Peyer's patch (tissue), 4 donors: ENCODE results near the gene SNX8. TPM values are rescaled to one million over a fixed set of nuclear protein-coding genes. Genes with fewer than 3 reads are reported as not detected.
A peak's percentile ranks its signal among the peaks of the same experiment; 100 is the strongest.
"Not testable (repeated sequence)": the region's sequence is repeated elsewhere in the genome, so short reads cannot be mapped to it uniquely, and the experiment has no call there.

Source experiments
- DNase-seq, 3 donors: peaks; one replicate each; pipeline ENCODE4 v3.0.0-alpha.2; 2017 to 2019
- H3K27ac ChIP-seq, 4 donors: fragments of 200-600 bp; sonication (generic); one replicate each; pipeline ENCODE4 v1.5.1; 2016 to 2019
- H3K27me3 ChIP-seq, 2 donors: fragments of 200-600 bp; sonication (generic); one replicate each; pipeline ENCODE4 v1.5.1; 2019
- H3K36me3 ChIP-seq, 3 donors: fragments of 200-600 bp; sonication (generic); one replicate each; pipeline ENCODE4 v1.5.1; 2016 to 2019
- H3K4me1 ChIP-seq, 4 donors: fragments of 200-600 bp; sonication (generic); one replicate each; pipeline ENCODE4 v1.5.1; 2016 to 2019
- H3K4me3 ChIP-seq, 4 donors: fragments of 200-600 bp; sonication (generic); 1 replicate in 3 of 4; 2 replicates in 1 of 4; pipeline ENCODE4 v1.5.1; 2016 to 2019; ENCODE audit warnings: mild to moderate bottlenecking in 1 of 4
- H3K9me3 ChIP-seq, 4 donors: fragments of 200-600 bp; sonication (generic); one replicate each; pipeline ENCODE4 v1.5.1; 2016 to 2019; ENCODE audit warnings: mild to moderate bottlenecking in 1 of 4
- POLR2A ChIP-seq, 2 donors: fragments of 450-650 bp; IDR thresholded peaks; one replicate each; pipeline ENCODE4 v1.5.1; 2017; ENCODE audit warnings: antibody characterized with exemption in 2 of 2, mild to moderate bottlenecking in 2 of 2, moderate library complexity in 2 of 2
- total RNA-seq, 4 donors: library from RNA; depleted of rRNA; stranded (reverse); fragments of >200 nt; gene quantifications; one replicate each; pipeline ENCODE4 v1.1.0, GENCODE V29; 2016
- TF ChIP-seq, protein P1 (sequence below), 6 experiments: fragments of 450-650 bp in 4 of 6; fragments of 200-600 bp in 2 of 6; sonication (generic) in 1 of 6; IDR thresholded peaks; one replicate each; pipeline ENCODE4 v1.5.1; 2017 to 2019; ENCODE audit warnings: antibody characterized with exemption in 6 of 6, mild to moderate bottlenecking in 3 of 6, moderate library complexity in 1 of 6

SNX8 gene
- total RNA-seq, 4 donors from 2014 or later, result 10.5 to 38.8 (median 19.2) TPM

GRCh38 chr7:2317556-2318293, 3.5 kb upstream of the SNX8 start:
- Histone ChIP-seq H3K27me3 (no peaks in the 10 kb centered on the region), H3K9me3 (no peaks in the 10 kb centered on the region), H3K36me3 (no peaks in the 10 kb centered on the region), H3K4me3 (no peak overlapping the region), H3K27ac (no peak overlapping the region), H3K4me1 (peaks cover 0 to 13% (median 6%) of the 10 kb centered on the region in 4 donors)
- no peak for DNase-seq
- no peak for TF ChIP-seq POLR2A (IDR thresholded peaks at IDR 0.05)
- TF ChIP-seq, protein P1, sequence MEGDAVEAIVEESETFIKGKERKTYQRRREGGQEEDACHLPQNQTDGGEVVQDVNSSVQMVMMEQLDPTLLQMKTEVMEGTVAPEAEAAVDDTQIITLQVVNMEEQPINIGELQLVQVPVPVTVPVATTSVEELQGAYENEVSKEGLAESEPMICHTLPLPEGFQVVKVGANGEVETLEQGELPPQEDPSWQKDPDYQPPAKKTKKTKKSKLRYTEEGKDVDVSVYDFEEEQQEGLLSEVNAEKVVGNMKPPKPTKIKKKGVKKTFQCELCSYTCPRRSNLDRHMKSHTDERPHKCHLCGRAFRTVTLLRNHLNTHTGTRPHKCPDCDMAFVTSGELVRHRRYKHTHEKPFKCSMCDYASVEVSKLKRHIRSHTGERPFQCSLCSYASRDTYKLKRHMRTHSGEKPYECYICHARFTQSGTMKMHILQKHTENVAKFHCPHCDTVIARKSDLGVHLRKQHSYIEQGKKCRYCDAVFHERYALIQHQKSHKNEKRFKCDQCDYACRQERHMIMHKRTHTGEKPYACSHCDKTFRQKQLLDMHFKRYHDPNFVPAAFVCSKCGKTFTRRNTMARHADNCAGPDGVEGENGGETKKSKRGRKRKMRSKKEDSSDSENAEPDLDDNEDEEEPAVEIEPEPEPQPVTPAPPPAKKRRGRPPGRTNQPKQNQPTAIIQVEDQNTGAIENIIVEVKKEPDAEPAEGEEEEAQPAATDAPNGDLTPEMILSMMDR (IDR thresholded peaks at IDR 0.05), result no peak

GRCh38 chr7:2316578-2316977, 2.3 kb upstream of the SNX8 start:
- TF ChIP-seq, protein P1 (IDR thresholded peaks at IDR 0.05), result no peak
- TF ChIP-seq POLR2A (IDR thresholded peaks at IDR 0.05), result no peak
- no peaks in the 10 kb centered on the region for H3K9me3 ChIP-seq
- H3K36me3 ChIP-seq, result no peaks in the 10 kb centered on the region
- H3K27ac ChIP-seq, result no peak overlapping the region
- DNase-seq, result no peak
- H3K4me3 ChIP-seq, result no peak overlapping the region
- no peaks in the 10 kb centered on the region for H3K27me3 ChIP-seq
- peaks cover 0 to 13% (median 6%) of the 10 kb centered on the region in 4 donors for H3K4me1 ChIP-seq

DNA sequence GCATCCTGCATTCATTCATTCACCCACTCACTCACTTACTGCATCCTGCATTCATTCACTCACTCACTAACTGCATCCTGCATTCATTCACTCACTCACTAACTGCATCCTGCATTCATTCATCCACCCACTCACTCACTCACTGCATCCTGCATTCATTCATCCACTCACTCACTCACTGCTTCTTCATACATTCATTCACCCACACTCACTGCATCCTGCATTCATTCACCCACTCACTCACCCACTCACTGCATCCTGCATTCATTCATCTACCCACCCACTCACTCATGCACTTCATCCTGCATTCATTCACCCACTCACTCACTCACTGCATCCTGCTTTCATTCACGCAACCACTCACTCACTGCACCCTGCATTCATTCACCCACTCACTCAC, 1.5 kb upstream of the SNX8 start:
- Histone ChIP-seq H3K27ac (no peak overlapping the region), H3K4me1 (peaks cover 0 to 13% (median 6%) of the 10 kb centered on the region in 4 donors)

DNA sequence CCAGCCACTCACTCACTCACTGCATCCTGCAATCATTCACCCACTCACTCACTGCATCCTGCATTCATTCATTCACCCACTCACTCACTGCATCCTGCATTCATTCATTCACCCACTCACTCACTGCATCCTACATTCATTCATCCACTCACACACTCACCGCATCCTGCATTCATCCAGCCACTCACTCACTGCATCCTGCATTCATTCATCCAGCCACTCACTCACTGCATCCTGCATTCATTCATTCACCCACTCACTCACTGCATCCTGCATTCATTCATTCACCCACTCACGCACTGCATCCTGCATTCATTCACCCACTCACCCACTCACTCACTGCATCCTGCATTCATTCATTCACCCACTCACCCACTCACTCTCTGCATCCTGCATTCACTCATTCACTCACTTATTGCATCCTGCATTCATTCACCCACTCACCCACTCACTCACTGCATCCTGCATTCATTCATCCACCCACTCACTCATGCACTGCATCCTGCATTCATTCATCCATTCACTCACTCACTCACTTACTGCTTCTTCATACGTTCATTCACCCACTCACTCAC, 802 bp upstream of the SNX8 start:
- Histone ChIP-seq H3K4me3 (peak overlapping the region in 3 of 4 donors; percentile 87 to 94 (median 88)), H3K27ac (peak overlapping the region; percentile 24 to 96 (median 92)), H3K4me1 (peaks cover 0 to 13% (median 6%) of the 10 kb centered on the region in 4 donors)
- not testable (repeated sequence) for DNase-seq, H3K27me3 ChIP-seq, H3K36me3 ChIP-seq, H3K9me3 ChIP-seq

More for the DNA sequence above, 1.5 kb upstream of the SNX8 start:
- no peak for DNase-seq
- Histone ChIP-seq H3K4me3 (no peak overlapping the region), H3K27me3 (no peaks in the 10 kb centered on the region), H3K36me3 (no peaks in the 10 kb centered on the region), H3K9me3 (no peaks in the 10 kb centered on the region)
- TF ChIP-seq, protein P1 (IDR thresholded peaks at IDR 0.05), result no peak
- no peak for TF ChIP-seq POLR2A (IDR thresholded peaks at IDR 0.05)

DNA sequence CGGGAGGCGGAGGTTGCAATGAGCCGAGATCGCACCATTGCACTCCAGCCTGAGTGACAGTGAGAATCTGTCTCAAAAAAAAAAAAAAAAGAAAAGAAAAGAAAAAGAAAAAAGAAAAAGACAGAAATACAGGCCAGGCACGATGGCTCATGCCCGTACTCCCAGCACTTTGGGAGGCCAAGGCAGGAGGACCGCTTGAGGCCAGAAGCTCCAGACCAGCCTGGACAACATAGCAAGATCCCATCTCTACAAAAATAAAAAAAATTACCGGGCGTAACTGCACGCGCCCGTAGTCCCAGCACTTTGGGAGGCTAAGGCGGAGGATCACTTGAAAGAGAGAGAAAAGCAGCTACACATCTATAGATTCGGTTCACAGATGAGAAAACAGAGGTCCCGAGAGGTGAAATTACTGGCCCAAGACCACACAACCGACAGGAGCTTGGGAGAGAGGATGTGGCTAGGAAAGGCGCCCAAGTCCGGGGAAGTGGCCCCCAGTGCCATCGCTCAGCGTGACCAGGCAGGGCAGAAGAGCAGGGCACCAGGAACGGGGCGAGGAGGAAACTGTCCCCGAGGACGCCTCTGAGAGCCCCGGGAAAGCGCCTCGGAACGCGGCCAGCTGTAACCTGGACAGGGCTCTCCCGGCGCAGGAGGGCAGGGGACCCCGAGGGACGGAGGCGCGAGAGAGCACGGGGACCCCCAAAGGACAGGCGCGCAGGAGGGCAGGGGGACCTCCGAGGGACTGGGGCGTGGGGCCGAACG, 612 bp downstream of the SNX8 start:
- DNase-seq, result peak in 2 of 3 donors; percentile 25 to 52
- no peaks in the 10 kb centered on the region for H3K9me3 ChIP-seq
- H3K27ac ChIP-seq, result peak overlapping the region; percentile 88 to 96 (median 92)
- H3K36me3 ChIP-seq, result no peaks in the 10 kb centered on the region
- TF ChIP-seq, protein P1 (IDR thresholded peaks at IDR 0.05), result no peak
- TF ChIP-seq POLR2A (IDR thresholded peaks at IDR 0.05), result no peak
- H3K4me1 ChIP-seq, result peaks cover 0 to 13% (median 6%) of the 10 kb centered on the region in 4 donors
- H3K4me3 ChIP-seq, result peak overlapping the region; percentile 82 to 94 (median 88)
- no peaks in the 10 kb centered on the region for H3K27me3 ChIP-seq
